GM10847 (cell line): Measurements from ENCODE around the gene ADAMTSL5.

ENCODE experiments used
- POLR2A ChIP-seq: IDR thresholded peaks from 2 replicates; pipeline ENCODE4 v1.6.1; 2011; ENCODE audit not compliant: insufficient read length; ENCODE audit errors: extremely low read depth

The ADAMTSL5 gene

GRCh38 chr19:1491849-1492170, 21.0 kb downstream of the ADAMTSL5 start:
- no peak for TF ChIP-seq POLR2A

- TF ChIP-seq POLR2A, result no peak
These were observed 21.5 kb downstream of the ADAMTSL5 start, which contains the start of gene REEP6 for GRCh38 chr19:1491114-1491848. REEP6 (plus strand) TSS chr19:1491181; CDS start chr19:1491270, 89 bp downstream.

DNA sequence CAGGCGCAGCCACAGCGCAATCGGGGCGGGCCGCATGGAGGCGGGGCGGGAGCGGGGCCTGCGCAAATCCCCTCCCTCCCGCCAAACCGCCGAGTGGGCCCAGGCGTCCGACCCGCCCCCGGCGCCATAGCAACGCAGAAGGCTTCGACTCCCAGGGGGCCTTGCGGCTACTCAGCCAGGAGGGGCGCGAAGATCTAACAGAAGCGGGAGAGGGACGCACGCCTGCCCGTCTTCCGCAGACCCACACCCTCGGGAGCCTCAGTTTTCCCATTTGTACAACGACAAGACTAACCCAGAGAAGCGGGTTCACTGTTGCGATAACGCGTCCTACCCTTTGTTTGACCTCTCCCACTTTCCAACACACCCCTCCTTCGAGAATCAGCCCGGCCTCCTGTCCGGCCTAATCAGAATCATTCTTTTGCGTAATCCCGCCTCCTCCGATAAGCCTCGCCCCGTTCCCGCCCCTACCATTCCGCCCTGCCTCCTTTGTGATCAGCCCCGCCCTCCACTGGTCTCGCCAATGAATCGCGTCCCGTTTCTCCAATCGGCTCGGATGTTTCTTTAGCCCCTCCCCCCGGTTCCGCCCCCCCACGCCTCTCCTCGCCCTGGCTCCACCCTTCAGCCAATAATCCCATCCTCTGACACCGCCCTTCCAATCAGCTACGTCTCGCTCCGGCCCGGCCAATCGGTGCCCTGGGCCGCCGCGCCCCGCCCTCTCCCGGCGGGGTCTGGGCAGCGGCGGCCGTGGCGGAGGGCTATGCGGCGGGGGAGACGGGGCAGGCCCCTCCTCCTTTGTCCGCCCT, 22.3 kb downstream of the ADAMTSL5 start, which contains the start of gene PCSK4:
PCSK4 (minus strand) TSS at position 40 of the 803 bp plus-strand sequence; CDS start at position 36, 4 bp downstream.
- no peak for TF ChIP-seq POLR2A

DNA sequence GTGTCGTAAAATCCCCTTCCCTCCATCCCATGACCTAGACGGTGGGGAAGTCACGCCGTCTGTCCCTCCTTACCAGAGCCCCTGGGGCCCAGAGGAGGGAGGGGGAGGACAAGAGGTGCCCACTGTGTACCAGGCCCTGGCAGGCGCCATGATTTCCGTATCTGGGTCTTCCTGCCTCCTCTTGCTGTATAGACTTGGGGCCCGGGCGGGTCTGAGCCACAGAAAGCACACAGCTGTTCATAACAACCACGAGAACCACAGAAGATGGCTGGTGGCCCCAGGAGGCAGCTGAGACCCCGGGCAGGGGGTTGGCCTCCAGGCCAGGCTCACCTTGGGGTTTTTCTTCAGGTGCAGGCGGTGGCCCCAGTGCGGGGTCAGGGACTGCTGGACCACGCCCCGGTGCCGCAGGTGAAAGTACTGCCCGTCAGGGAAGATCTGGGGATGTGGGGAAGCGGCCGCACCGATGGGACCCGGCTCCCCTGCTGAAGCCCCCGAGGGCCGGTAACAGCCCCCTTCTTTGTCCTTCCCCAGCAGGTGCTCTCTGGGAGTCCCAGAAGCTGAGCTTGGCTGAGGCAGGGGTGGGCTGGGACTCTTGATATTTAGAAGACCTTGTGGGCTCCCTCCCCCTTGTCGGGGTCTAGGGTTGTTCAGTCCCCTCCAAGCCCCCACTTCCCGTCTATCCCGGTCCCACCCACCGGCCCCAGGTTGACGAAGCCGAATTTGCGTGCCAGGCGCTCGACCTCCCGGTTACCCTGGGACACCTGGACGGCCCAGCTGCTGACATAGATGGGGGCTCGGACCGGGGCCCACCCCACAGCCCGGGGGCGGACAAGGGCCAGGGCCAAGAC, 23.1 kb downstream of the ADAMTSL5 start:
- TF ChIP-seq POLR2A, result no peak

DNA sequence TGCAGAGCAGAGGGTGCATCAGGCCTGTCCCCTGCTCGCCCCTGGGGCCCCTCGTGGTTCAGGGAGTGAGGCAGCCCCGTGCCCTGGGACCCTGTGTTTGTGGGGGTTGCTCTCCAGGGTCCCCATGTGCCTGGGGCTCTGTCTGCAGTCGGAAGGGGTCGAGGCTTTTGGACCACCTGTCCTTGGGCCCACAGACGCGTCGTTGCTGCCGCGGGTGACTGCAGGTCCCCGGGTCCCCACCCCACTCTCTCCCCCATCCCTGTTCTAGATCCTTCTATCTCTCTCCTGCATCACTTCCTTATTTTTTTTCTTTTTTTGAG, 24.6 kb downstream of the ADAMTSL5 start:
- no peak for TF ChIP-seq POLR2A

GRCh38 chr19:1487576-1488281, 25.1 kb downstream of the ADAMTSL5 start:
- TF ChIP-seq POLR2A, result no peak

- TF ChIP-seq POLR2A, result no peak
These were observed 25.9 kb downstream of the ADAMTSL5 start for GRCh38 chr19:1486720-1487575.

GRCh38 chr19:1483979-1484428, 28.8 kb downstream of the ADAMTSL5 start:
- no peak for TF ChIP-seq POLR2A

- TF ChIP-seq POLR2A, result no peak
These were observed 29.5 kb downstream of the ADAMTSL5 start for GRCh38 chr19:1483131-1483978.

GRCh38 chr19:1482361-1483130, 30.3 kb downstream of the ADAMTSL5 start:
- TF ChIP-seq POLR2A, result no peak

DNA sequence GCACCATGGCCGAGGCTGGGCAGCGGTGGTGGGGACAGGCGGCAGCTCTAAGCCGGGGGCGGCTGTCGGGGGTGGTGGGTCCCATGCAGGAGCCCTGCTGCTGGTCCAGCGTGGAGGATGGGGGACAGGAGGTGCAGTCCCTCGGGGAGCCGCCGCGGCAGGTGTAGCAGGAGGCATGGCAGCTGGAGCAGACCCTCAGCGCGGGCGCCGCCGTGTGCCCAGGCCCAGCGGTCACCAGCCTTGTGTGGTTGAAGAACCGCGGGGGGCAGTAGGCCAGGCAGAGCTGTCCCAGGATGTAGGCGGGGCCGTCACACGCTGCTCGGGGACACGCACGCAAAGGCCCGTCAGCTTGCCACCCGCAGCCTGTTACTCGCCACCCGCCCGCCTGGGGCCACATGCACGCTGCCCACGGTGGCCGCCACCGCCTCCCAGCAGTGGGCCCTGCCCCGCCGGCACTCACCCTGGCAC, 30.9 kb downstream of the ADAMTSL5 start:
- TF ChIP-seq POLR2A, result no peak

DNA sequence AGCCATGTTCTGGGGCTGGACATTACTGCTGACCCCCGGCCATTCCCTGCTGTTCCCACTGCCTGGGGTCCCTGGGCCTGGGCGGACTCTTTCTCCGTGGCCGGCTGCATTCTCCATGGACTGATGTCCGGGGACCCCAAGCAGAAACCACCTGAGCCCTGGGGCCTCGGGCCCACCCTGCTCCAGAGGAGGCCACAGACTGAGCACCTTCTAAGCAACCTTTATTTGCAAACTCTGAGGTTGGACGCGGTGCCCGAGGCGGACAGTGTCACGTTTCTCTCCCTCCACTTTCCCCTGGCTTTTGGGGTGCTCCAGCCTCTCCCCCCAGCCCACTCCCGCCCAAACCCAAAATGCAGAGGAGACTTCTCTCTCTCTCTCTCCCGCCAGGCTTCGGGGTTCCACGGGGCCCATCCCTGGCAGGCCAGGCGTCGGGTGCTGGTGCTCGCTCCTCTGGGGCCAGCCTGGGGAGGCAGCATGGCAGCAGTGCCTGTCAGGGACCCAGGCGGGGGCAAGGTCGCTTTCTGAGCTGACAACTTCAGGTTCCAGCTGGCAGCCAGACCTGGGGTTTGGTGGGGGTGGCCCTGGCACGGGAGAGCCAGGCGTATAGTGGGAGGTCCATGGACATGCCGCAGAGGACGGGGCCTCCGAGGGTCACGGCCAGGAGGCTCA, 31.5 kb downstream of the ADAMTSL5 start:
- no peak for TF ChIP-seq POLR2A
